ENCODE results near the gene NPSR1.
"Not testable (repeated sequence)": the region's sequence is repeated elsewhere in the genome, so short reads cannot be mapped to it uniquely, and the experiment has no call there.

NPSR1 gene

DNA sequence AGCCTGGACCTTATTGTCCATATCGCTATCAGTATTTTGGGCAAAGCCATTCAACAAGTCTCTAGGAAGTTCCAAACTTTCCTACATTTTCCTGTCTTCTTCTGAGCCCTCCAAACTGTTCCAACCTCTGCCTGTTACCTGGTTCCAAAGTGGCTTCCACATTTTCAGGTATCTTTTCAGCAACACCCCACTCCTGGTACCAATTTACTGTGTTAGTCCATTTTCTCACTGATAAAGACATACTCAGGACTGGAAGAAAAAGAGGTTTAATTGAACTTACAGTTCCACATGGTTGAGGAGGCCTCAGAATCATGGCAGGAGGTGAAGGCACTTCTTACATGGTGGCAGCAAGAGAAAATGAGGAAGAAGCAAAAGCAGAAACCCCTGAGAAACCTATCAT lies 225.8 kb downstream of the NPSR1 start:
- TF ChIP-seq ZNF707 (tag by site-specific recombination; IDR thresholded peaks at IDR 0.05): peak; percentile 89
- H3K27ac ChIP-seq (ENCODE audit: extremely low read depth, low read depth, low read length); POLR2A ChIA-PET; H3K36me3 ChIP-seq (ENCODE audit: control insufficient read depth in 2 of 2, insufficient read depth in 1 of 2, low read length in 2 of 2); H3K4me3 ChIP-seq (ENCODE audit: low read depth, low read length); H3K9me3 ChIP-seq (ENCODE audit: control insufficient read depth, insufficient read depth, low read depth, low read length); CTCF ChIA-PET; H3K4me1 ChIP-seq (ENCODE audit: control insufficient read depth, insufficient read depth, low read length): not testable (repeated sequence)

DNA sequence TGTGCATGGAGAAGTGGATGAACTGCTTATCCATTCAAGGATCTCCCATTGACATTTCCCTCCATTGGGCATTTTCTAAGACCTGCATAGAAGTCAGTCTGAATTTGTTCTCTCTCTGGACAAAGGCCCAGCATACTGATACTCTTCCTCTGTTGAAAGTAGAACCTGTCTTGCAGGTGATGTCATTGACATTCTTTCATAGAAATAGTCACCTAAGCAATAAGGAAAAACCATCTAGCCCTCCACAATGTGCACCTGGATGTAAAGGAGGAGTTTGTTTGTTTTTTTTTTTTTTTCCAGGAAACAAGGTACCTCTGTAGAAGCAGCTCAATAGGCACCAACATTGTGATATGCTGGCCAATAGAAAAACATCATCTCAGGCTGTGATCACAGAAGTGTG lies 228.8 kb downstream of the NPSR1 start:
- CTCF ChIA-PET: interaction anchor here (1.2 kb wide), 1 partner anchor 14 kb away, joined by 4 read pairs; no protein-coding TSS in a partner anchor
- H3K9me3 ChIP-seq (ENCODE audit: control insufficient read depth, insufficient read depth, low read depth, low read length): no peaks in the 10 kb centered on the region
- TF ChIP-seq ZNF292 (tag by site-specific recombination; IDR thresholded peaks at IDR 0.05; ENCODE audit: borderline replicate concordance, low read depth): no peak
- TF ChIP-seq, protein P1, sequence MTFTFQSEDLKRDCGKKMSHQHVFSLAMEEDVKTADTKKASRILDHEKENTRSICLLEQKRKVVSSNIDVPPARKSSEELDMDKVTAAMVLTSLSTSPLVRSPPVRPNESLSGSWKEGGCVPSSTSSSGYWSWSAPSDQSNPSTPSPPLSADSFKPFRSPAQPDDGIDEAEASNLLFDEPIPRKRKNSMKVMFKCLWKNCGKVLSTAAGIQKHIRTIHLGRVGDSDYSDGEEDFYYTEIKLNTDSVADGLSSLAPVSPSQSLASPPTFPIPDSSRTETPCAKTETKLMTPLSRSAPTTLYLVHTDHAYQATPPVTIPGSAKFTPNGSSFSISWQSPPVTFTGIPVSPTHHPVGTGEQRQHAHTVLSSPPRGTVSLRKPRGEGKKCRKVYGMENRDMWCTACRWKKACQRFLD (tag by site-specific recombination; IDR thresholded peaks at IDR 0.05): no peak
- TF ChIP-seq HOXA7 (CRISPR knock-in tag; IDR thresholded peaks at IDR 0.05; ENCODE audit: borderline replicate concordance): no peak
- TF ChIP-seq ZNF548 (tag by site-specific recombination; IDR thresholded peaks at IDR 0.05): no peak
- TF ChIP-seq GLIS2 (tag by site-specific recombination; IDR thresholded peaks at IDR 0.05): no peak
- TF ChIP-seq ZBTB21 (tag by site-specific recombination; IDR thresholded peaks at IDR 0.05): no peak
- TF ChIP-seq, protein P2, sequence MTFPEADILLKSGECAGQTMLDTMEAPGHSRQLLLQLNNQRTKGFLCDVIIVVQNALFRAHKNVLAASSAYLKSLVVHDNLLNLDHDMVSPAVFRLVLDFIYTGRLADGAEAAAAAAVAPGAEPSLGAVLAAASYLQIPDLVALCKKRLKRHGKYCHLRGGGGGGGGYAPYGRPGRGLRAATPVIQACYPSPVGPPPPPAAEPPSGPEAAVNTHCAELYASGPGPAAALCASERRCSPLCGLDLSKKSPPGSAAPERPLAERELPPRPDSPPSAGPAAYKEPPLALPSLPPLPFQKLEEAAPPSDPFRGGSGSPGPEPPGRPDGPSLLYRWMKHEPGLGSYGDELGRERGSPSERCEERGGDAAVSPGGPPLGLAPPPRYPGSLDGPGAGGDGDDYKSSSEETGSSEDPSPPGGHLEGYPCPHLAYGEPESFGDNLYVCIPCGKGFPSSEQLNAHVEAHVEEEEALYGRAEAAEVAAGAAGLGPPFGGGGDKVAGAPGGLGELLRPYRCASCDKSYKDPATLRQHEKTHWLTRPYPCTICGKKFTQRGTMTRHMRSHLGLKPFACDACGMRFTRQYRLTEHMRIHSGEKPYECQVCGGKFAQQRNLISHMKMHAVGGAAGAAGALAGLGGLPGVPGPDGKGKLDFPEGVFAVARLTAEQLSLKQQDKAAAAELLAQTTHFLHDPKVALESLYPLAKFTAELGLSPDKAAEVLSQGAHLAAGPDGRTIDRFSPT (tag by site-specific recombination; IDR thresholded peaks at IDR 0.05): no peak
- TF ChIP-seq KLF9 (tag by site-specific recombination; IDR thresholded peaks at IDR 0.05; ENCODE audit: low read depth): no peak
- no peak for TF ChIP-seq SETDB1 (IDR thresholded peaks at IDR 0.05; ENCODE audit: insufficient read length, low read length)
- no peak overlapping the region for H3K4me3 ChIP-seq (ENCODE audit: low read depth, low read length)
- H3K27ac ChIP-seq (ENCODE audit: extremely low read depth, low read depth, low read length): no peak overlapping the region
- no peaks in the 10 kb centered on the region for H3K4me1 ChIP-seq (ENCODE audit: control insufficient read depth, insufficient read depth, low read length)
- no peaks in the 10 kb centered on the region for H3K36me3 ChIP-seq (ENCODE audit: control insufficient read depth in 2 of 2, insufficient read depth in 1 of 2, low read length in 2 of 2)
- POLR2A ChIA-PET: no interaction called here

DNA sequence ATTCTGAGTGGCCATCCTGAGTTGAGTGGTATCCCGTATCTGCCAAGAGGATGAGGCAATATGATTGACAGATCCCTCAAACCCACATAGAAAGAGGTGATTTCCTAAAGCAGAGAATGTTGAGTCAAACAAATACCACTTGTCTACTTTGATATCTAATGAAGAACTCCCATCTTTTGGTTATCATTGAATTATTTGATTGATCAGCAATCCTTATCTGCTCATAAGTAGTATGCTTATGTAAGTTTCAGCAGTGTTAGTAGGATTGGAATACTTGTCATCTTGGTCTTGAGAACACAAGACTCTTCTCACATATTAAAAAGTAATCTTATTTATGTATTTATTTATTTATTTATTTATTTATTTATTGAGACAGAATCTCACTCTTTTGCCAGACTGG lies 231.9 kb downstream of the NPSR1 start:
- no peak overlapping the region for H3K4me3 ChIP-seq (ENCODE audit: low read depth, low read length)
- no peaks in the 10 kb centered on the region for H3K4me1 ChIP-seq (ENCODE audit: control insufficient read depth, insufficient read depth, low read length)
- ChIA-PET CTCF (no interaction called here), POLR2A (no interaction called here)
- no peaks in the 10 kb centered on the region for H3K36me3 ChIP-seq (ENCODE audit: control insufficient read depth in 2 of 2, insufficient read depth in 1 of 2, low read length in 2 of 2)
- TF ChIP-seq KLF9 (tag by site-specific recombination; IDR thresholded peaks at IDR 0.05; ENCODE audit: low read depth): no peak
- no peak for TF ChIP-seq ZNF274 (IDR thresholded peaks at IDR 0.05; ENCODE audit: low read length)
- no peak for TF ChIP-seq ZNF274 (tag by site-specific recombination; IDR thresholded peaks at IDR 0.05; ENCODE audit: borderline replicate concordance)
- TF ChIP-seq ZBTB1 (tag by site-specific recombination; IDR thresholded peaks at IDR 0.05): no peak
- H3K27ac ChIP-seq (ENCODE audit: extremely low read depth, low read depth, low read length): no peak overlapping the region
- no peaks in the 10 kb centered on the region for H3K9me3 ChIP-seq (ENCODE audit: control insufficient read depth, insufficient read depth, low read depth, low read length)

DNA sequence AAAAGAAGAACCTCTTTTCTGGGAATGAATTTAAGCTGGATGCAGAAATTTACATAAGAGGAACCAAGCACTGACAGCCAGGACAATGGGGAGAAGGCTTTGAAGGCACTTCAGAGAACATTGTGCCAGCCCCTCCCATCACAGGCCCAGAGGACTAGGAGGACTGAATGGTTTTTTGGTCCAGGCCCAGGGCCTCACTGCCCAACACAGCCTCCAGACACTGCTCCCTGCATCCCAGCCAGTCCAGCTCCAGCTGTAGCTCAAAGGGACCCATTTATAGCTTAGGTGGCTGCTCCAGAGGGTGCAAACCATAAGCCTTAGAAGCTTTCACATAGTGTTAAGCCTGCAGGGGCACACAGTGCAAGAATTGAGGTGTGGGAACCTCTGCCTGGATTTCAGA lies 237.2 kb downstream of the NPSR1 start:
- TF ChIP-seq ZNF473 (tag by site-specific recombination; IDR thresholded peaks at IDR 0.05) (no peak), ZNF585B (tag by site-specific recombination; IDR thresholded peaks at IDR 0.05) (peak; percentile 80), TRIM28 (IDR thresholded peaks at IDR 0.05; ENCODE audit: borderline replicate concordance, low read length) (peak; percentile 69; the same call in 1 of the 2 replicates), SETDB1 (IDR thresholded peaks at IDR 0.05; ENCODE audit: insufficient read length, low read length) (peak; percentile 38)
- ChIA-PET POLR2A (no interaction called here), CTCF (interaction anchor here (0.5 to 0.9 kb wide), 2 partner anchors 44 to 729 kb away, joined by 3 to 4 read pairs; no protein-coding TSS in a partner anchor)
- H3K27ac ChIP-seq (ENCODE audit: extremely low read depth, low read depth, low read length): no peak overlapping the region
- no peaks in the 10 kb centered on the region for H3K9me3 ChIP-seq (ENCODE audit: control insufficient read depth, insufficient read depth, low read depth, low read length)
- no peak overlapping the region for H3K4me3 ChIP-seq (ENCODE audit: low read depth, low read length)
- no peaks in the 10 kb centered on the region for H3K4me1 ChIP-seq (ENCODE audit: control insufficient read depth, insufficient read depth, low read length)
- H3K36me3 ChIP-seq (ENCODE audit: control insufficient read depth in 2 of 2, insufficient read depth in 1 of 2, low read length in 2 of 2): no peaks in the 10 kb centered on the region

Measured in HEK293 (cell line).